ENCODE measurements around the gene KIAA0930. TPM values are rescaled to one million over a fixed set of nuclear protein-coding genes. Genes with fewer than 3 reads are reported as not detected.
"Not testable (repeated sequence)": the region's sequence is repeated elsewhere in the genome, so short reads cannot be mapped to it uniquely, and the experiment has no call there.

The KIAA0930 gene
- total RNA-seq, 2 experiments from 2014 or later: 35.1 to 38.6 TPM

DNA sequence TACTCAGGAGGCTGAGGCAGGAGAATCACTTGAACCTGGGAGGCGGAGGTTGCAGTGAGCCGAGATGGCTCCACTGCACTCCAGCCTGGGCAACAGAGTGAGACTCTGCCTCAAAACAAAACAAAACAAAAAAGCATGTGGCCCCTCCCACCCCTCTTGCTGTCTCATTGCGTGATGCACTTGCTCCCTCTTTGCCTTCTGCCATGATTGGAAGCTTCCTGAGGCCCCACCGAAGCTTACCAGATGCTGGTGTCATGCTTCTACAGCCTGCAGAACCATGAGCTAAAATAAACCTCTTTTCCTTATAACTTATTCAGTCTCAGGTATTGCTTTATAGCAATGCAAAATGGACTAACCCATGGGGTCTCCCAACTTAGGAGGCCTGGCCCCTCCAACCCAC, 17.2 kb upstream of the KIAA0930 start:
- H3K27me3 Mint-ChIP-seq; H3K27ac Mint-ChIP-seq; ATAC-seq; DNase-seq; CTCF ChIA-PET; H3K9me3 Mint-ChIP-seq (ENCODE audit: low read depth); H3K36me3 Mint-ChIP-seq; H3K4me3 Mint-ChIP-seq: not testable (repeated sequence)
- peaks cover 29% of the 10 kb centered on the region for H3K4me1 Mint-ChIP-seq

DNA sequence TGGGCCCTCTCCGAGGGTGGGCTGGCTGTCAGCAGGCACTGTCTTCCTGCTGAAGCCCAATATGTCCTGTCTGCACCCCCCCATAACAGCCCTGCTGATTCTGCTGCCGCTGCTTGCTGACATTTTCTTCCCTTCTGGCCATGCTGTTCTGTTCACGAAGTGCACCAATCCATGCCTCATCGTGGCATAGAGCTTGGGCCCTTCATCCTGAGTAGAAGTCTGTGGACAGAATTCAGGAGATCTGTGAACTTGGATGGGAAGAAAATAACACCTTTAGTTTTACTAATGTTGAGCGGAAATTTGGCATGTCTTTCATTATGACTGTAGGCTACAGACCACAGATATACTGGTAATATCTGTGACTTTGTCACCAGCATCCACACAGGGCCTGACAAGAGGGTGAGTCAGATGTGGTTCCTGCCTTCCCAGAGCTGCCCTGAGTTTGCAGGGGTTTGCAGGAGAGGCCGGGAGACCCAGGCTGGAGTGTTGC, 14.1 kb upstream of the KIAA0930 start:
- ATAC-seq (peak; percentile 96), DNase-seq (peak; percentile 80)
- H3K27ac Mint-ChIP-seq: peak overlapping the region; percentile 99
- peaks cover 8% of the 10 kb centered on the region for H3K36me3 Mint-ChIP-seq
- H3K9me3 Mint-ChIP-seq (ENCODE audit: low read depth): peaks cover 2% of the 10 kb centered on the region
- no peaks in the 10 kb centered on the region for H3K27me3 Mint-ChIP-seq
- H3K4me3 Mint-ChIP-seq: peak overlapping the region; percentile 16
- H3K4me1 Mint-ChIP-seq: peaks cover 38% of the 10 kb centered on the region
- CTCF ChIA-PET: interaction anchor here (1.2 to 1.7 kb wide), 2 partner anchors 8 to 159 kb away, joined by 3 to 4 read pairs; no protein-coding TSS in a partner anchor

DNA sequence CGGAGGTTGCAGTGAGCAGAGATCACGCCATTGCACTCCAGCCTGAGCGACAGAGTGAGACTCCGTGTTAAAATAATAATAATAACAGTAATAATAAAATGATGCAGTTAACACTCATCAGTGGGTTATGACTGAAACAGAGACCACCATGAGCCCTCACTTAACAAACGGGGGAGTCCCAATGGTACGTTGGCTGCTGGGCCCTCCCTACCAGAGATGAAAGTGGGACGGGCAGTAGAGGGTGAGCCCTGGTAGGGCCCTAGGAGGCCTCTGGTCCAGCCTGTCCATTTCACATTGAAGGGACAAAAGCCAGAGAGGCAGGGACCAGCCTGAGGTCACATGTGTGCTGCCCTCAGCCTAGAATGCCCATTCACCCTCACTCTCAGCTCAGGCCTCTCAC, 13.7 kb upstream of the KIAA0930 start:
- ATAC-seq: peak; percentile 42
- peak overlapping the region; percentile 99 for H3K27ac Mint-ChIP-seq
- CTCF ChIA-PET: interaction anchor here (1.2 to 1.7 kb wide), 2 partner anchors 8 to 160 kb away, joined by 3 to 4 read pairs; no protein-coding TSS in a partner anchor

DNA sequence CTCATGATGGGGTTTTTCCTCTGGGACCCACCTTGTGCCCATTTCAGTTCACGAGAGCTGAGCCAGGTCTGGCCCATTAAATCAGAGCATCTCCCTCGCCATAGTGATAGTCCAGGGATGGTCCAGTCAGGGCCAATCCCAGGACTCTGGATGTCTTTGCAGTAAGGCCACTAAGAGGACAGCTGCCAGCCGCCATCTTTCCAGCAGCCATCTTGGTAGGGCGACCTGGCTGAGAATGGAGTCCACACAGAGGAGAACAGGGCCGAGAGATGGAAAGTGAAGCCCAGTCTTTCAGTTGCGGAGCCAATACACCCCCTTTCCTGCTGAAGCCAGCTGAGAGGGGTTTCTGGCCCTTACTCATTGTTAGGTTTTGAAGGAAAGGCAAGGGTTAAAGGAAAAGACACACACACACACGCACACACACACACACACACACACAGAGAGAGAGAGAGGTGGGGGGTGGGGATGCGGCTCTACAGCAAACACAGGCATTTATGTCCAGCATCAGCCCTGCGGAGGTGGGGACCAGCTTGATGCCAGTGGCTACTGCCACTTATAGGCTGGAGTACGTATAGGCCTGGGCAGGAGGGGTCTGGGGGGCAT, 12.4 kb upstream of the KIAA0930 start:
- Mint-ChIP-seq H3K4me1 (peaks cover 47% of the 10 kb centered on the region), H3K36me3 (peaks cover 8% of the 10 kb centered on the region), H3K9me3 (ENCODE audit: low read depth) (peaks cover 2% of the 10 kb centered on the region), H3K27me3 (no peaks in the 10 kb centered on the region), H3K4me3 (no peak overlapping the region), H3K27ac (peak overlapping the region; percentile 36)
- DNase-seq (no peak), ATAC-seq (no peak)
- CTCF ChIA-PET: no interaction called here

More for the DNA sequence above, 13.7 kb upstream of the KIAA0930 start:
- H3K27me3 Mint-ChIP-seq: no peaks in the 10 kb centered on the region
- no peak overlapping the region for H3K4me3 Mint-ChIP-seq
- H3K9me3 Mint-ChIP-seq (ENCODE audit: low read depth): peaks cover 2% of the 10 kb centered on the region
- DNase-seq: no peak
- H3K36me3 Mint-ChIP-seq: peaks cover 8% of the 10 kb centered on the region
- H3K4me1 Mint-ChIP-seq: peaks cover 42% of the 10 kb centered on the region

DNA sequence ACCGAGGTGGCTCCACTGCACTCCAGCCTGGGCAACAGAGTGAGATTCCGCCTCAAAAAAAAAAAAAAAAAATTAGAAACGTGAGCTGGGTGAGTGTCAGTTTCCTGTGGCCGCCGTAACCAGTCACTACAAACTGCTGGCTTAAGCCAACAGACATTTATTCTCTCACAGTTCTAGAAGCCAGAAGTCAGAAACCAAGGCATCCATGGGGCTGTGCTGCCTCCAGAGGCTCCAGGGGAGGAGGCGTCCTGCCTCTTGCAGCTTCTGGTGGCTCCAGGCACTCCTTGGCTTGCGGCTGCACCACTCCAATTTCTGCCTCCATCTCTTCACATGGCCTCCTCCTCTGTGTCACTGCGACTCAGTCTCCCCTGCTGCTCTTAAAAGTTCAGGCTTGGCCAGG, 11.1 kb upstream of the KIAA0930 start:
- ATAC-seq: no peak
- DNase-seq: no peak
- Mint-ChIP-seq H3K4me1 (peaks cover 47% of the 10 kb centered on the region), H3K27ac (no peak overlapping the region), H3K9me3 (ENCODE audit: low read depth) (no peaks in the 10 kb centered on the region), H3K27me3 (no peaks in the 10 kb centered on the region), H3K36me3 (no peaks in the 10 kb centered on the region), H3K4me3 (no peak overlapping the region)
- CTCF ChIA-PET: interaction anchor here (0.7 kb wide), 3 partner anchors 11 to 743 kb away, joined by 3 to 4 read pairs (median 3); no protein-coding TSS in a partner anchor

DNA sequence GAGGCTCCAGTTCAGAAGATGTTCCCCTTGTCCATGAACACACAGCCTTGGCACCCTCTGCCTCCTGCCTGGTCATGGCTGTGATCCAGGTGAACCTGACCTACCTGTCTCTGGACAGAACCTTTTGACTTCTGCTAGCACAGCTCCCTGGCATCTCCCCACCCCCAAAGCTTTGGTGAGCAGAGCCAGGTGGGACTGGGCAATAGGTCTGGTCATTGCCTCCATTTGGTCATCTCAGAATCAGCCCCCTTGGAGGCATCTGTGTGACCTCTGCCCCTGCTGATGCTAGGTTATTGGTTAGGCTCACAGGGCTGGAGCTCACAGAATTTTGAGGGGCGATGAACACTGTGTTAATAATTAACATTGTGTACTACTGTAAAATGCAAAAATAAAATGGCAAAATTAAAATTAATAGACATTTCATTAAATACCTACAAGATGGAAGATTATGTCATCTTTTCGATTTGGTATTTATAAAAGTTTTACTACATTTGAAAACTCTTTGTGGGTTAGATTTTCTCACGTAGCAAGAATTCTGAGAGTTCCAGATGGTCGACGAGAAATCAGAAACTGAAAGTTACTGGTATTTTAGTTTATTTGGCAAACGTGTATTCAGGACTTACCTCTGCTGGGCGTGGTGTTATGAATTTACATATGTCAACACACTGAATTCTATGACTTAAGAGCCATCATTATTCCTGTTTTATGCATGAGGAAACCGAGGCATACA, 8.3 kb upstream of the KIAA0930 start:
- no peaks in the 10 kb centered on the region for H3K27me3 Mint-ChIP-seq
- peak; percentile 64 for ATAC-seq
- CTCF ChIA-PET: no interaction called here
- no peaks in the 10 kb centered on the region for H3K36me3 Mint-ChIP-seq
- peak overlapping the region; percentile 19 for H3K27ac Mint-ChIP-seq
- no peaks in the 10 kb centered on the region for H3K9me3 Mint-ChIP-seq (ENCODE audit: low read depth)
- no peak for DNase-seq
- H3K4me3 Mint-ChIP-seq: no peak overlapping the region
- H3K4me1 Mint-ChIP-seq: peaks cover 26% of the 10 kb centered on the region

DNA sequence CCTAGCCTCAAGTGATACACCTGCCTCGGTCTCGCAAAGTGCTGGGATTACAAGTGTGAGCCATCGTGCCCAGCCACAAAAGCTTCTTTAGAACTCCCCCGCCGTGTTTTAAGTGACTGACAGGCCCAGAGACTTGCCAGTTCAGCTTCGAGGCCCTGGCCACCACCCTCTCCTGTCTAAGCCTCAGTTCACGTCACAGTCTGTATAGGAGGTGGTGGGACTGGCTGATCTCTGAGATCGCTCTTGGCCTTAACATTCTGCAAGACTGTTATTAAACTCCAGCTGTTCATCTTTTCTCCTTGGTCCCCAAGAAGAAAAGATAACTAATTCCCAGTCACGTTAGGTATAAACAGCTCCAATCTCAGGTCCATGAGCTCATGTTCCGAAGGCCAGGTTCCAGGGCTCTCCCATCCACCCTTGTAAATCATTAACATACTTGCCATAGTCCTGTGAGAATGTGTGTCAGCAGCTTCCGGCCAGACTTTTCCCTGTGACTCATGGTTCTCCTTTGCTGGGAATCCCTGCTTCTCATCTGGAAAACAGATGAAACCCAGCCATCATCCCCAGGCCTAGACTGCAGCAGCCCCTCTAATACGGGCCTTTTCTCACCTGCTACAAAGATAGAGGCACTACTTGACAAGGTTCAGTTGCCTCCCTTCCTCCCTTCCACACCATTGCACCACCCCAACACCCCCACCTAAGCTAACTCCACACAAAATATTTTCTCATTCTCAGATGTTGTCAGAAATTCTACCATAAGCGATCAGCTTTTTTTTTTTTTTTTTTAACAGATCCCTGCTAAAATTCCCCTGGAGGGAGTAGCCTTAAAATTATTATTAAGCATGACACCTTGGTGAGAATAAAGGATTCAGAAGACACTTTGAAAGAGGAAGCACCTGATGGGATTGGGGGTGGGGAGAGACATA, 5.6 kb upstream of the KIAA0930 start:
- DNase-seq: no peak
- no peaks in the 10 kb centered on the region for H3K36me3 Mint-ChIP-seq
- no peaks in the 10 kb centered on the region for H3K27me3 Mint-ChIP-seq
- ATAC-seq: no peak
- no peaks in the 10 kb centered on the region for H3K9me3 Mint-ChIP-seq (ENCODE audit: low read depth)
- no peak overlapping the region for H3K4me3 Mint-ChIP-seq
- CTCF ChIA-PET: interaction anchor here (0.6 to 1.2 kb wide), 3 partner anchors 9 to 37 kb away, joined by 3 to 4 read pairs (median 4); no protein-coding TSS in a partner anchor
- H3K27ac Mint-ChIP-seq: no peak overlapping the region
- peaks cover 20% of the 10 kb centered on the region for H3K4me1 Mint-ChIP-seq

DNA sequence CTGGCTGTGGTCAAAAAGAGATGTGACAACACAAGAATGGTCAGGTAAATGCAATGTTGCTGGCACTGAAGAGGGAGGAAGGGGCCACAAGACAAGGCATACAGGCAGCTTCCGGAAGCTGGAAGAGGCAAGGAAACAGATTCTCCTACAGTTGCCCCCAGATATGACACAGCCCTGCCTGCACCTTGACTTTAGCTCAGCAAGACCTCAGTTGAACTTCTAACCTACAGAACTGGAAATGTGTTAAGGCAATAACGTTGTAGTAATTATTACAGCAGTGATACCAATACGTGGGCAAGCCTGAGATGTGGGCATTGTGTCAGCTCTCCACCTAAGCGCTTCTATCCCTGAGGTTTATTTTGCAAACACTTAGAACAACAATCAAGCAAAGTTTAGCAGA, 4.2 kb upstream of the KIAA0930 start:
- ATAC-seq: no peak
- CTCF ChIA-PET: interaction anchor here (1.4 kb wide), 1 partner anchor 72 kb away, joined by 3 read pairs; no protein-coding TSS in a partner anchor
- H3K9me3 Mint-ChIP-seq (ENCODE audit: low read depth): no peaks in the 10 kb centered on the region
- no peak overlapping the region for H3K27ac Mint-ChIP-seq
- no peak for DNase-seq
- no peaks in the 10 kb centered on the region for H3K36me3 Mint-ChIP-seq
- H3K27me3 Mint-ChIP-seq: no peaks in the 10 kb centered on the region
- no peak overlapping the region for H3K4me3 Mint-ChIP-seq
- peaks cover 23% of the 10 kb centered on the region for H3K4me1 Mint-ChIP-seq

DNA sequence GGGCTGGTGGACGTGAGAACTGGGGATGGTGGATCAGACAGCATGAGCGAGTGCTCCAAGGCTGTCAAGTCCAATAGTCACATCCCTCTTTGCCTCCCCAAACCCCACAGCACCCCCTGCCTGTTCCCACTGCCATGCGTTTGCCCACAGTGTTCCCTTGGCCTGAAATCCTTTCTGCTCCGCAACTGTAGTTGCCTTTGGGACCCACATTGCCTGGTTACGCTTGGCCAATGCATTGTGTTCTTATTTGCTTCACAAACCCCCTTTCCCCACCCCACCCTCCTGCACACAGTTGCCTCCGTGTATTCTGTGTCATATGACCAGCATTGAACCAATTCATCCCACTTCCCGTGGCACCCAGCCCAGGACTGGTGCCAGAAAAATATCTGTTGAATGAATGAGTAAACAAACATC, 2.1 kb upstream of the KIAA0930 start:
- H3K4me1 Mint-ChIP-seq: peaks cover 21% of the 10 kb centered on the region
- ATAC-seq: no peak
- H3K27ac Mint-ChIP-seq: no peak overlapping the region
- no peak for DNase-seq
- H3K27me3 Mint-ChIP-seq: no peaks in the 10 kb centered on the region
- H3K9me3 Mint-ChIP-seq (ENCODE audit: low read depth): no peaks in the 10 kb centered on the region
- H3K36me3 Mint-ChIP-seq: peaks cover 4% of the 10 kb centered on the region
- H3K4me3 Mint-ChIP-seq: no peak overlapping the region
- CTCF ChIA-PET: no interaction called here

DNA sequence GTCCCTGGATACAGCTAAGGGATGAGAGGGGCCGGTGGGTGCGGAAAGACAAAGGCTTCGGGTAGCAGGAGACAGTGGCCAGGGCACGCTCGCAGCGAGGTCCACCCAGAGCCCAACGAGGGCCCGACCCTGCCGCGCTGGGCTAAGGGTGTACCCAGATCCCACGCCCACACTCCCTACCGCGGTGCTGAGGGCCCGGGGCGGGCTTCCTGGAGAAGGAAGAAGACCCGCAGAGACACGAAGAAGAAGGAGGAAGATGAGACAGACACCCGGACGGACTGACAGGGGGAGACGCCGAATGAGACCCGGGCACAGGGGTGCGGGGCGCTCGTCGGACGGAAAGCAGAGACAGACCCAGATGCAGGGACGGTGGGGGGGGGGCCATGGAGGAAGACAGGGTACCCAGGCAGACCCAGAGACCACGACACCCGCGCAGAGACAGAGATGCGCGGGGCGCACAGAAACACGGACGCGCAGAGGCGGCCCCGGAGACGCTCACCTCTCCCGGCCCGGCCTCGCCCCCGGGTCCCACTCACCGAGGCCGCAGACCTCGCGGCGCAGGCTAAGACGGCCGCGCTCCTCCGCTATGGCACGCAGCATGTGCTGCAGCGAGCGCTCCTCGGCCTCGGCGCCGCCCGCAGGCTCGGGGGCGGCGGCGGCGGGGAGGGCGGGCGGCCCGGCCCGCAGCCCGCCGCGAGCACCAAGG, 437 bp downstream of the KIAA0930 start:
- CTCF ChIA-PET: no interaction called here
- H3K27ac Mint-ChIP-seq: peak overlapping the region; percentile 78
- no peaks in the 10 kb centered on the region for H3K27me3 Mint-ChIP-seq

DNA sequence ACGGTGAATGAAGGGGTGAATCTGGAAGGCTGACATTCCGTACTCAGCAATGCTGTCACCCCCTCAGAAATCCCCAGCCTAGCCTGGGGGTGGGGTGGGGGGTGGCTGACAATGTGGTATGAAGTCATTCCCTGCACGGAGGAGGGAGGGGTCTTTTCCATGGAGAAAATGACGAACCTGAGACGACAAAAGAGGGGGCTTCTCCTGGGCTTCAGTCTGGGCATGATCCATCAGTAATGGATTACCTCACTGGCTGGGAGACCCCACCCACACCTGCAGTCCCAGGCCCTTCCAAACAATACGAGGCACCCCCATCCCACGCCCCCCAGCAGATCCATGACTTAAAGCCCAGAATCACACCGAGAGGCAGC, 1.0 kb downstream of the KIAA0930 start:
- H3K27ac Mint-ChIP-seq: no peak overlapping the region
- H3K27me3 Mint-ChIP-seq: no peaks in the 10 kb centered on the region
- peak overlapping the region; percentile 87 for H3K4me3 Mint-ChIP-seq
- DNase-seq (no peak), ATAC-seq (no peak)
- no peaks in the 10 kb centered on the region for H3K9me3 Mint-ChIP-seq (ENCODE audit: low read depth)
- peaks cover 4% of the 10 kb centered on the region for H3K36me3 Mint-ChIP-seq
- H3K4me1 Mint-ChIP-seq: peaks cover 40% of the 10 kb centered on the region
- CTCF ChIA-PET: no interaction called here

More for the DNA sequence above, 437 bp downstream of the KIAA0930 start:
- H3K9me3 Mint-ChIP-seq (ENCODE audit: low read depth): no peaks in the 10 kb centered on the region
- DNase-seq: peak; percentile 63
- ATAC-seq: peak; percentile 62
- H3K36me3 Mint-ChIP-seq: peaks cover 4% of the 10 kb centered on the region
- peak overlapping the region; percentile 87 for H3K4me3 Mint-ChIP-seq
- peaks cover 39% of the 10 kb centered on the region for H3K4me1 Mint-ChIP-seq

DNA sequence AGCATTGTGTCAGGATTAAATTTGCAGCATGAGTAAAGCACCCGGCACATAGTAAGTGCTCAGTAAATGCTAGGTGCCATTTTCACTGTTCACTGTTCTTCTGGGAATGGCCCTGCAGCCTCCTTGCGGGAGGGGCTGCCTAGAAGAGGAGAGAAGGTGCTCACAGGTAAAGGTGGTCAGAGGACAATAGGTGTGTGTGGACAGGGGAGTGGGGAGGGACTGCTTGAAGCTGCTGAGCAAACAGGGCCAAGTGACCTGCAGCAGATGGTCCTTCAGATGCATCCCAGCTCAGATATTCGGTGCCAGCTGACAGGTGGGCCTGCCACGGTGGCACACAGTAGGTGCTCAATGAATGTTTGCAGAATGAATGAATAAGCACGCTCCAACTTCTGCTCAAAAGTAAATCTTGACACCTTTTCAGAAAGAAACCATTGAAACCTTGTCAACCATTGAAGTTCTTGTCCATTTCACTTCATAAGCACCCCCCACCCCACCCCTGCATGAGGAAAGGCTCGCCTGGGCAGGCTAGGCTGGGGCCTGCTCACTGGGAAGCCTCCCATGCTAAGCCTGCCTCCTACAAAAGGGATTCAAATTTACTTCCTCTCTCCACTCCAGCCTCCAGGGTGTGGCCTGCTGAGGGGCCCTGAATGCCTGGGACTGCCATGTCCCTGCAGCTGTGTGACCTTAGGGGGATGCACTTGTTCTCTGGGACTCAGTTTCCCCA, 1.6 kb downstream of the KIAA0930 start:
- no peak overlapping the region for H3K27ac Mint-ChIP-seq
- ATAC-seq: no peak
- no peaks in the 10 kb centered on the region for H3K27me3 Mint-ChIP-seq
- H3K4me3 Mint-ChIP-seq: peak overlapping the region; percentile 87
- DNase-seq: no peak
- no peaks in the 10 kb centered on the region for H3K9me3 Mint-ChIP-seq (ENCODE audit: low read depth)
- CTCF ChIA-PET: no interaction called here
- peaks cover 43% of the 10 kb centered on the region for H3K4me1 Mint-ChIP-seq
- H3K36me3 Mint-ChIP-seq: peaks cover 4% of the 10 kb centered on the region

All from activated CD8-positive, alpha-beta memory T cell treated with anti-CD3 and anti-CD28 coated beads, Interleukin-2, amount 10 ng/mL, durations not matched to agents 7 days and 5 days (primary cell).